Neutrophil (primary cell): ENCODE results near the gene CTSC.
"Not testable (repeated sequence)": the region's sequence is repeated elsewhere in the genome, so short reads cannot be mapped to it uniquely, and the experiment has no call there.

Experiments used
- H3K27ac ChIP-seq: fragments of 200-600 bp; sonication (generic); 2 replicates; pipeline ENCODE4 v1.5.1; 2016; ENCODE audit warnings: mild to moderate bottlenecking, moderate library complexity
- H3K27me3 ChIP-seq: fragments of 200-600 bp; sonication (generic); 2 replicates; pipeline ENCODE4 v1.6.0; 2016; ENCODE audit warnings: mild to moderate bottlenecking
- H3K36me3 ChIP-seq: fragments of 200-600 bp; sonication (generic); 2 replicates; pipeline ENCODE4 v1.5.1; 2017
- H3K4me1 ChIP-seq, 2 experiments: fragments of 200-600 bp in 1 of 2; sonication (generic) in 1 of 2; 1 replicate in 1 of 2; 2 replicates in 1 of 2; pipeline versions ENCODE4 v1.5.1 to v1.6.1; 2013 to 2016; ENCODE audit warnings: low read depth in 1 of 2, low read length in 1 of 2, mild to moderate bottlenecking in 1 of 2, moderate library complexity in 1 of 2; ENCODE audit not compliant: control insufficient read depth in 1 of 2, insufficient read depth in 1 of 2
- H3K4me3 ChIP-seq, 2 experiments: fragments of 200-600 bp in 1 of 2; sonication (generic) in 1 of 2; 1 replicate in 1 of 2; 2 replicates in 1 of 2; pipeline ENCODE4 v1.5.1; 2013 to 2016; ENCODE audit warnings: low read depth in 1 of 2, low read length in 1 of 2, mild to moderate bottlenecking in 1 of 2, moderate library complexity in 1 of 2
- H3K9me3 ChIP-seq: fragments of 200-600 bp; sonication (generic); 2 replicates; pipeline ENCODE4 v1.5.1; 2016
- CTCF ChIP-seq: fragments of 200-600 bp; sonication (generic); IDR thresholded peaks from 2 replicates; pipeline ENCODE4 v1.5.1; 2016; ENCODE audit warnings: antibody characterized with exemption

The CTSC gene

GRCh38 chr11:88246696-88247095 lies 90.8 kb downstream of the CTSC start:
- Histone ChIP-seq H3K9me3 (no peaks in the 10 kb centered on the region), H3K4me3 (no peak overlapping the region), H3K27me3 (no peaks in the 10 kb centered on the region), H3K27ac (no peak overlapping the region), H3K4me1 (no peaks in the 10 kb centered on the region), H3K36me3 (no peaks in the 10 kb centered on the region)
- TF ChIP-seq CTCF = no peak

- H3K27ac ChIP-seq, H3K36me3 ChIP-seq, H3K27me3 ChIP-seq, H3K4me3 ChIP-seq, H3K9me3 ChIP-seq, H3K4me1 ChIP-seq: not testable (repeated sequence)
Observed at GRCh38 chr11:88245576-88245975, 92.0 kb downstream of the CTSC start.
